CD4-positive, CD25-positive, alpha-beta regulatory T cell (primary cell): Measurements from ENCODE around the gene HAUS3. TPM values are rescaled to one million over a fixed set of nuclear protein-coding genes. Genes with fewer than 3 reads are reported as not detected.

Experiments
- ATAC-seq, 2 donors: fragments of 150-1000 bp; cut with Tn5 transposase; one replicate each; pipeline ENCODE4 v1.10.0; 2021; ENCODE audit warnings: low read depth in 2 of 2, moderate number of reproducible peaks in 2 of 2, moderate library complexity in 1 of 2
- DNase-seq, 3 donors: peaks; one replicate each; pipeline versions ENCODE4 v3.0.0 to v3.0.0-alpha.2; 2012 to 2022; ENCODE audit warnings: mixed read lengths in 1 of 3
- H3K27ac ChIP-seq: one replicate; pipeline ENCODE4 v1.7.0; 2013; ENCODE audit warnings: mild to moderate bottlenecking, low read length; ENCODE audit not compliant: insufficient read depth, poor library complexity, severe bottlenecking
- H3K27me3 ChIP-seq: one replicate; pipeline ENCODE4 v1.7.0; 2013; ENCODE audit warnings: low read length; ENCODE audit not compliant: control insufficient read depth, insufficient read depth
- H3K36me3 ChIP-seq: one replicate; pipeline ENCODE4 v1.7.0; 2013; ENCODE audit warnings: mild to moderate bottlenecking, low read length, moderate library complexity; ENCODE audit not compliant: control insufficient read depth, insufficient read depth
- H3K4me1 ChIP-seq: 2 replicates; pipeline ENCODE4 v1.7.0; 2013; ENCODE audit warnings: mild to moderate bottlenecking, low read length; ENCODE audit not compliant: insufficient read depth, control insufficient read depth, poor library complexity, severe bottlenecking
- H3K4me3 ChIP-seq: one replicate; pipeline ENCODE4 v1.7.0; 2013; ENCODE audit warnings: low read depth, mild to moderate bottlenecking, low read length, moderate library complexity
- H3K9me3 ChIP-seq, 2 experiments: 1 replicate in 1 of 2; 2 replicates in 1 of 2; pipeline ENCODE4 v1.7.0; 2013; ENCODE audit warnings: low read length in 2 of 2, mild to moderate bottlenecking in 1 of 2, moderate library complexity in 1 of 2; ENCODE audit not compliant: control insufficient read depth in 2 of 2
- H3K27ac Mint-ChIP-seq, 3 donors: one replicate each; pipeline ENCODE4 v1.8.0; 2020 to 2022; ENCODE audit warnings: mild to moderate bottlenecking in 3 of 3, mixed read lengths in 3 of 3, moderate library complexity in 2 of 3
- H3K27me3 Mint-ChIP-seq: one replicate; pipeline ENCODE4 v1.8.0; 2022; ENCODE audit warnings: mild to moderate bottlenecking, mixed read lengths
- H3K36me3 Mint-ChIP-seq: one replicate; pipeline ENCODE4 v1.8.0; 2020; ENCODE audit warnings: mixed read lengths
- H3K4me1 Mint-ChIP-seq, 4 donors: one replicate each; pipeline ENCODE4 v1.8.0; 2020 to 2022; ENCODE audit warnings: mixed read lengths in 4 of 4, mild to moderate bottlenecking in 1 of 4
- H3K4me3 Mint-ChIP-seq, 4 donors: one replicate each; pipeline ENCODE4 v1.8.0; 2020 to 2022; ENCODE audit warnings: mild to moderate bottlenecking in 4 of 4, mixed read lengths in 4 of 4, moderate library complexity in 3 of 4
- H3K9me3 Mint-ChIP-seq, 7 donors: one replicate each; pipeline ENCODE4 v1.8.0; 2020 to 2022; ENCODE audit warnings: mixed read lengths in 7 of 7, mild to moderate bottlenecking in 3 of 7, moderate library complexity in 2 of 7
- polyA plus RNA-seq, 4 donors: library from polyadenylated mRNA; unstranded; fragments of 300-500 nt; fragmentation: Illumina TruSeq; gene quantifications; one replicate each; pipeline ENCODE4 v1.2.3, GENCODE V29; 2021
- total RNA-seq: library from RNA; stranded (reverse); gene quantifications from one replicate; pipeline ENCODE4 v1.2.3, GENCODE V29; 2022

The HAUS3 gene, protein sequence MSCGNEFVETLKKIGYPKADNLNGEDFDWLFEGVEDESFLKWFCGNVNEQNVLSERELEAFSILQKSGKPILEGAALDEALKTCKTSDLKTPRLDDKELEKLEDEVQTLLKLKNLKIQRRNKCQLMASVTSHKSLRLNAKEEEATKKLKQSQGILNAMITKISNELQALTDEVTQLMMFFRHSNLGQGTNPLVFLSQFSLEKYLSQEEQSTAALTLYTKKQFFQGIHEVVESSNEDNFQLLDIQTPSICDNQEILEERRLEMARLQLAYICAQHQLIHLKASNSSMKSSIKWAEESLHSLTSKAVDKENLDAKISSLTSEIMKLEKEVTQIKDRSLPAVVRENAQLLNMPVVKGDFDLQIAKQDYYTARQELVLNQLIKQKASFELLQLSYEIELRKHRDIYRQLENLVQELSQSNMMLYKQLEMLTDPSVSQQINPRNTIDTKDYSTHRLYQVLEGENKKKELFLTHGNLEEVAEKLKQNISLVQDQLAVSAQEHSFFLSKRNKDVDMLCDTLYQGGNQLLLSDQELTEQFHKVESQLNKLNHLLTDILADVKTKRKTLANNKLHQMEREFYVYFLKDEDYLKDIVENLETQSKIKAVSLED
- total RNA-seq (140 TPM), polyA plus RNA-seq (10 to 100 TPM; 27.5 to 29.8 (median 28.4) TPM)

DNA sequence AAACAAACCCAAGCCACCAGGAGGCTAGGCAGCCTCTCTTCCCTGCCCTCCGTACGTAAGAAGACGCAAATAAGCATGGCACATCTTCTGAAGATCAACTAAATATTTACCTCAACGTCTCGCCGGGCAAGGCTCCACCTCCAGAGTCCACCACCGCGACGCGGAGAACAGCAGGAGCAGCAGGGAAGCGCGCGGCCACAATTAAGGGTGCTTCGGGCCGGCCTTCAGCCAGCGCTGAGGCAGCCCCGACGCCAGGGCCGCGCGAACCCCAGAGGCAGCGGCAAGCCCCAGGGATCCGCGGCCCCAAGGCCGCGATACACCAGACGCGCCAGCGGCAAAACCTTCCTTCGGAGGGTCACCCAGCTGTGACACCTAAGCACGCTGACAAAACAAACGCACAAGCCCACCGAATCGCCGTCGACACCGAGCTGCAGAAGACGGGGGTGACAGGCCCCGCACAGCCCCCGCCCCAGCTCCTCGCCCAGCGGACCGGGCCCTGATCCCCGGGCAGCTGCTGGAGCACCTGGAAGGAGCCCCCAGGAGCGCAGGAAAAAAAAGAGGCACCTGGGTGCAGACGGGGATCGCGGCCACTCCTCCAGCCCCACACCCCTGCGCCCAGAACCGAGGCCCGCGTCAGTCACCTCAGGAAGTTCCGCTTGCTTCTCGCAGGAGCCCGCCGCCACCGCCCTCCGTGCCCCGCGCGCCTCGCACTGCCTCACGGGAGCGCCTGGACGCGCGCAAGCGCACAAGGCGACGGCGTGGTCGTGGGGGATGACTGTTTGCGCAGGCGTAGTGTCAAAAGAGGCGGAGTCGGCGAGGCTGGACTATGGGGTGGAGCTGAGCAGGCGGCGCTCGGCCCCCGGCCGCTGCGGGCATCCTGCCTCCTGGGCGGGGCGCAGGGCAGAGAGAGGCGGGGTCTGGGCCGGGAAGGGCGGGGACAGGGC, at the start of gene HAUS3, which contains the start of gene POLN:
TSS of gene HAUS3 (minus strand) at position 712 of the 944 bp plus-strand sequence. CDS start 1,175 bp downstream, outside the sequence.
TSS of gene POLN (minus strand) at position 712 of the 944 bp plus-strand sequence. CDS start 12,890 bp downstream, outside the sequence.
- peak; percentile 92 to 95 for ATAC-seq
- no peaks in the 10 kb centered on the region for H3K9me3 ChIP-seq
- Mint-ChIP-seq H3K27ac (peak within 1 kb of the TSS; percentile 85 to 97 (median 94)), H3K27me3 (peaks cover 4% of the 10 kb centered on the region), H3K9me3 (peaks cover 0 to 3% (median 0%) of the 10 kb centered on the region in 7 donors), H3K4me1 (peaks cover 44 to 68% (median 48%) of the 10 kb centered on the region in 4 donors), H3K4me3 (peak within 1 kb of the TSS; percentile 93 to 99 (median 94)), H3K36me3 (peaks cover 24% of the 10 kb centered on the region)
- peak within 1 kb of the TSS; percentile 96 for H3K4me3 ChIP-seq
- peaks cover 51% of the 10 kb centered on the region for H3K4me1 ChIP-seq
- DNase-seq, result peak; percentile 98 to 100 (median 99)
- peaks cover 6% of the 10 kb centered on the region for H3K36me3 ChIP-seq
- H3K27me3 ChIP-seq, result no peaks in the 10 kb centered on the region
- H3K27ac ChIP-seq, result peak within 1 kb of the TSS; percentile 91

- Histone ChIP-seq H3K4me1 (peaks cover 30% of the 10 kb centered on the region), H3K27ac (peak overlapping the region; percentile 81), H3K9me3 (no peaks in the 10 kb centered on the region), H3K36me3 (no peaks in the 10 kb centered on the region), H3K4me3 (peak overlapping the region; percentile 44), H3K27me3 (no peaks in the 10 kb centered on the region)
- H3K27me3 Mint-ChIP-seq, result peaks cover 5% of the 10 kb centered on the region
- ATAC-seq, result peak; percentile 86 to 95
- H3K9me3 Mint-ChIP-seq, result peaks cover 0 to 2% (median 0%) of the 10 kb centered on the region in 7 donors
- peak overlapping the region; percentile 74 to 90 (median 82) for H3K4me3 Mint-ChIP-seq
- peak overlapping the region; percentile 93 to 99 (median 96) for H3K27ac Mint-ChIP-seq
- DNase-seq, result peak; percentile 39 to 87 (median 80)
- no peaks in the 10 kb centered on the region for H3K36me3 Mint-ChIP-seq
- H3K4me1 Mint-ChIP-seq, result peaks cover 8 to 52% (median 20%) of the 10 kb centered on the region in 4 donors
These were observed 49.2 kb upstream of the HAUS3 start for GRCh38 chr4:2290974-2291704.

DNA sequence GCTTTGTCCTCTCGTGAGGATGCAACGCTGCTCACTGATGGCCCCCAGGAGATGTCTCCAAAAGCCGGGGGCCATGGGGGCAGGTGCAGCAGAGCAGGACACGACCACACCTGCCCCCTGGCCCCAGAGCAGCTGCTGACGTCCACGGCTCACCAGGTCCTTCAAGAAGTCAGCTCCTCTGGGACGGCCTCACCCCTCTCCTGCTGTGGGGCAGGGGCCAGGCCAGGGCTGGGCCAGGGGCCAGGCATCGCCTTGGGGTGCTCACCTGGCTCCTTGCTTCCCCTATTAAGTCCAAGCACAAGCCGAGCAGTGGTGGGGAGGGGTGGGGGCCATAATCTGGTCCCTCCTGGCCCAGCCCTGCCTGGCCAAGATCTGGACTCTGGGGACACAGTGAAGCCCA, 48.6 kb upstream of the HAUS3 start:
- Histone ChIP-seq H3K27me3 (no peaks in the 10 kb centered on the region), H3K4me1 (peaks cover 33% of the 10 kb centered on the region), H3K4me3 (peak overlapping the region; percentile 44), H3K36me3 (no peaks in the 10 kb centered on the region), H3K9me3 (no peaks in the 10 kb centered on the region), H3K27ac (peak overlapping the region; percentile 81)
- Mint-ChIP-seq H3K27ac (peak overlapping the region; percentile 93 to 99 (median 96)), H3K4me1 (peaks cover 5 to 51% (median 20%) of the 10 kb centered on the region in 4 donors), H3K36me3 (no peaks in the 10 kb centered on the region), H3K27me3 (peaks cover 5% of the 10 kb centered on the region), H3K9me3 (peaks cover 0 to 2% (median 0%) of the 10 kb centered on the region in 7 donors), H3K4me3 (peak overlapping the region; percentile 74 to 90 (median 82))
- DNase-seq (no peak), ATAC-seq (no peak)

DNA sequence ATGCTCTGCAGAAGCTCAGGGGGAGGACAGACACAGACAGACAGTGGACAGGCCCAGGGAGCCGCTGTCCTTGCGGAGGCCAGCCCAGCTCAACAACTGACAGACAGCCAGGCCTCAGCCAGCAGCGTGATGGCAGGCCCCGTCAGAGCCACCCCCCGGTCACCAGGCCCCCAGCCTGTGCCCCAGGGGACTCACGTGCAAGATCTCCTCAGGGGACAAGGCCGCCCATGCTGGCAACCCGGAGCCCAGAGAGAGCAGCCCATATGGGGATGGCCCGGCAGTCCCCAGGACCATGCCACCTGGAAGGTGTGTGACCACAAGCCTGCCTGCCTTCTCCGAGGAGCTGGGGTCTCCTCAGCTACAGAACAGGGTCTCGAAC, 48.0 kb upstream of the HAUS3 start:
- Mint-ChIP-seq H3K27me3 (peaks cover 8% of the 10 kb centered on the region), H3K4me3 (peak overlapping the region in 1 of 4 donors; percentile 64), H3K27ac (peak overlapping the region; percentile 69 to 81 (median 74)), H3K36me3 (no peaks in the 10 kb centered on the region), H3K9me3 (peaks cover 0 to 2% (median 0%) of the 10 kb centered on the region in 7 donors), H3K4me1 (peaks cover 3 to 51% (median 21%) of the 10 kb centered on the region in 4 donors)
- DNase-seq (no peak), ATAC-seq (no peak)
- peak overlapping the region; percentile 81 for H3K27ac ChIP-seq
- H3K4me3 ChIP-seq, result no peak overlapping the region
- no peaks in the 10 kb centered on the region for H3K36me3 ChIP-seq
- no peaks in the 10 kb centered on the region for H3K9me3 ChIP-seq
- H3K27me3 ChIP-seq, result no peaks in the 10 kb centered on the region
- H3K4me1 ChIP-seq, result peaks cover 37% of the 10 kb centered on the region

DNA sequence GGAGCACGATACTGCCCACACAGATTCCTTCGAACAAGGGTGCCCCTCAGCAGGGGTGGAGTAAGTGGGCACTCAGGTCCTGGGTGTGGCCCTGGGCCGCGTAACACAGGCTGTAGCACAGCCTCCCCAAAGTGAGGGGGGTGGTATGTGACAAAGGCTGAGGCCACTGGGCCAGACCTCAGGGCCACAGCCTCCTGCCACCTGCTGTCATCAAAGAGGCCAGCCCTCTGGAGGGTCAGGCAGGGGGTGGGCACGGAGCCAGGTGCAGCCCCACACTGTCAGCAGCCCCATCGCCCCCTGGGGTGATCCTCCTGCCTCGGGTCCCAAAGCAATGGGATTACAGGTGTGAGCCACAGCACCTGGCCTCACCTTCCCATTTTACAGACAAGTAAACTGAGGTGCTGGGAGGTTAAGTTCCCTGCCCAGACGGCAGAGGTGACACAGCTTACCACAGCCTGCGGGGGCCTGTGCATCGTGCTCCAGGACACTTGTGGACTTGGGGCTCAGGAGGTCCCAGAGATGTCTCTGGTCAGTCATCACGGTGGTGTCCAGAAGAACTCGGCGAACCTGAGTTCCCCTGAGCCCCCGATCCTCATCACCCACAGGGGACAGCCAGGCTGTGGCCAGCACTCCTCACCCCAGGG, 47.5 kb upstream of the HAUS3 start:
- peaks cover 0 to 2% (median 0%) of the 10 kb centered on the region in 7 donors for H3K9me3 Mint-ChIP-seq
- peaks cover 8% of the 10 kb centered on the region for H3K27me3 Mint-ChIP-seq
- Histone ChIP-seq H3K4me3 (no peak overlapping the region), H3K4me1 (peaks cover 40% of the 10 kb centered on the region), H3K27ac (peak overlapping the region; percentile 81), H3K9me3 (no peaks in the 10 kb centered on the region), H3K27me3 (no peaks in the 10 kb centered on the region), H3K36me3 (no peaks in the 10 kb centered on the region)
- H3K4me1 Mint-ChIP-seq, result peaks cover 3 to 53% (median 20%) of the 10 kb centered on the region in 4 donors
- no peaks in the 10 kb centered on the region for H3K36me3 Mint-ChIP-seq
- H3K27ac Mint-ChIP-seq, result peak overlapping the region; percentile 69 to 81 (median 74)
- DNase-seq (no peak), ATAC-seq (no peak)
- peak overlapping the region in 1 of 4 donors; percentile 64 for H3K4me3 Mint-ChIP-seq

DNA sequence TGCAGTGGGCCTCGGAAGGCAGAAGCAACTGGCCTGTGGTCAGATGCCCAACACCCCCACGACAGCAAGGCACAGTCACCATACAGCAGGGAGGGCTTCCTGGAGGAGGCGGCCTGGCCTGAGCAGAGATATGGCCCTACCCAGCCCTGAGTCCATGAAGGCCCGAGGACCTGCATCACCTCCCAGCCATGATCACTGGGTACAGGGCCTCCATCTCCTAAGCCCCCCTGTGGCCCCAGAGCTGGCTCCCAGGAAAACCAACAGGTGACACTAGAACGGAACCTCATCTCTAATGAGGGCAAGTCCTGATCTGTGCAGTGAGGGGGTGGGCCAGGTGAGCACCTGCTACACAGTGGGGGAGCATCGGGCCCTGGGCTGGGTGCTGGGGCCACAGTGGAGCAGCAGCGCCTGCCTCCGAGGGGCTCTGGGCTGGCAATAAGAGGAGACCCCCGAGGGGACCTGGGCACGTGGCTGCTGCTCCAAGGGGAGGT, 46.2 kb upstream of the HAUS3 start:
- H3K27ac ChIP-seq, result no peak overlapping the region
- Mint-ChIP-seq H3K4me1 (peaks cover 6 to 53% (median 14%) of the 10 kb centered on the region in 4 donors), H3K27me3 (peaks cover 8% of the 10 kb centered on the region), H3K27ac (peak overlapping the region in 2 of 3 donors; percentile 26 to 80), H3K4me3 (peak overlapping the region in 1 of 4 donors; percentile 16), H3K9me3 (no peaks in the 10 kb centered on the region), H3K36me3 (no peaks in the 10 kb centered on the region)
- no peaks in the 10 kb centered on the region for H3K27me3 ChIP-seq
- no peak for ATAC-seq
- H3K4me3 ChIP-seq, result no peak overlapping the region
- no peaks in the 10 kb centered on the region for H3K9me3 ChIP-seq
- H3K4me1 ChIP-seq, result peaks cover 40% of the 10 kb centered on the region
- H3K36me3 ChIP-seq, result no peaks in the 10 kb centered on the region
- DNase-seq, result no peak
